BJ (cell line): ENCODE results near the gene CACNA2D3. TPM values are rescaled to one million over a fixed set of nuclear protein-coding genes. Genes with fewer than 3 reads are reported as not detected.

Experiments used
- CTCF ChIA-PET: fragments of 350-600 bp; formaldehyde crosslinking; extraction: SDS; loops from one replicate; lab custom pipeline; 2021; ENCODE audit warnings: antibody characterized with exemption, inconsistent platforms; lab: Yijun Ruan, JAX
- POLR2A ChIA-PET: fragments of 300-600 bp; sonication (Branson Sonifier 250); formaldehyde crosslinking; extraction: SDS; loops from one replicate; lab custom pipeline; 2021; ENCODE audit warnings: antibody characterized with exemption; lab: Charles Lee
- DNase-seq: peaks from one replicate; pipeline ENCODE4 v3.0.0-alpha.2; 2011; ENCODE audit warnings: low read depth
- H3K27me3 ChIP-seq: 2 replicates; pipeline ENCODE4 v1.6.0; 2011; ENCODE audit warnings: low read length; ENCODE audit not compliant: control insufficient read depth, insufficient read depth
- H3K36me3 ChIP-seq: 2 replicates; pipeline ENCODE4 v1.5.1; 2011; ENCODE audit warnings: low read length; ENCODE audit not compliant: control insufficient read depth, insufficient read depth
- H3K4me3 ChIP-seq: 2 replicates; pipeline ENCODE4 v1.5.1; 2011; ENCODE audit warnings: low read depth, mild to moderate bottlenecking, control low read depth, low read length
- polyA plus RNA-seq: library from polyadenylated mRNA; depleted of rRNA; stranded (reverse); fragments of >200 nt; gene quantifications from 2 replicates; pipeline ENCODE4 v1.2.3, GENCODE V29; 2011
- TF ChIP-seq, protein P1 (sequence below): IDR thresholded peaks from 2 replicates; pipeline ENCODE4 v1.5.1; 2011; ENCODE audit warnings: low read depth, mild to moderate bottlenecking, control low read depth, inconsistent platforms, low read length, moderate library complexity; ENCODE audit not compliant: insufficient read depth

CACNA2D3 gene
- polyA plus RNA-seq, 1 experiment, result 0.56 TPM

DNA sequence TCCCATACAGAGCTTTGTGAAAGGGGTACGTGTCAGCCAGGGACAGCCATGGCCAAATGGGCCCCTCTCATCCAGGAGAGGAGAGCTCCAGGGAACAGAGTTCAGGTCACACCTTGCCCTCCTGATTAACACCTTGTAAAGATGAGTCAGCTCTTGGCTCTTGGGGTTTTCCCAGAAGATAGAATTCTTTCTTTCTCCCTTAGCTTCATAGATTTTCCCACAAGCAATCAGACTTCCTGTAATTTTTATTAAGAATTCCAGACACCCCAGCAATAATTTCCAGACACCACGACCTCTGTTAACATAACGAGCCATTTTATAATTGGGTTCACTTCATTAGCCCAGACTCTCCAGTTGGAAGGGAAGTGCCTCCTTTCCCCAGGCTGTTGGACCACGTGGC is 719.1 kb downstream of the CACNA2D3 start:
- H3K36me3 ChIP-seq, result no peaks in the 10 kb centered on the region
- POLR2A ChIA-PET, result no interaction called here
- no peak overlapping the region for H3K4me3 ChIP-seq
- DNase-seq, result no peak
- TF ChIP-seq, protein P1, sequence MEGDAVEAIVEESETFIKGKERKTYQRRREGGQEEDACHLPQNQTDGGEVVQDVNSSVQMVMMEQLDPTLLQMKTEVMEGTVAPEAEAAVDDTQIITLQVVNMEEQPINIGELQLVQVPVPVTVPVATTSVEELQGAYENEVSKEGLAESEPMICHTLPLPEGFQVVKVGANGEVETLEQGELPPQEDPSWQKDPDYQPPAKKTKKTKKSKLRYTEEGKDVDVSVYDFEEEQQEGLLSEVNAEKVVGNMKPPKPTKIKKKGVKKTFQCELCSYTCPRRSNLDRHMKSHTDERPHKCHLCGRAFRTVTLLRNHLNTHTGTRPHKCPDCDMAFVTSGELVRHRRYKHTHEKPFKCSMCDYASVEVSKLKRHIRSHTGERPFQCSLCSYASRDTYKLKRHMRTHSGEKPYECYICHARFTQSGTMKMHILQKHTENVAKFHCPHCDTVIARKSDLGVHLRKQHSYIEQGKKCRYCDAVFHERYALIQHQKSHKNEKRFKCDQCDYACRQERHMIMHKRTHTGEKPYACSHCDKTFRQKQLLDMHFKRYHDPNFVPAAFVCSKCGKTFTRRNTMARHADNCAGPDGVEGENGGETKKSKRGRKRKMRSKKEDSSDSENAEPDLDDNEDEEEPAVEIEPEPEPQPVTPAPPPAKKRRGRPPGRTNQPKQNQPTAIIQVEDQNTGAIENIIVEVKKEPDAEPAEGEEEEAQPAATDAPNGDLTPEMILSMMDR, result no peak
- H3K27me3 ChIP-seq, result 0 out of 2 replicates have a peak, but pooled peaks cover 2% of the 10 kb centered on the region
- CTCF ChIA-PET, result interaction anchor here (0.9 to 1.5 kb wide), 3 partner anchors 10 to 339 kb away, joined by 4 to 8 read pairs (median 5); no protein-coding TSS in a partner anchor

DNA sequence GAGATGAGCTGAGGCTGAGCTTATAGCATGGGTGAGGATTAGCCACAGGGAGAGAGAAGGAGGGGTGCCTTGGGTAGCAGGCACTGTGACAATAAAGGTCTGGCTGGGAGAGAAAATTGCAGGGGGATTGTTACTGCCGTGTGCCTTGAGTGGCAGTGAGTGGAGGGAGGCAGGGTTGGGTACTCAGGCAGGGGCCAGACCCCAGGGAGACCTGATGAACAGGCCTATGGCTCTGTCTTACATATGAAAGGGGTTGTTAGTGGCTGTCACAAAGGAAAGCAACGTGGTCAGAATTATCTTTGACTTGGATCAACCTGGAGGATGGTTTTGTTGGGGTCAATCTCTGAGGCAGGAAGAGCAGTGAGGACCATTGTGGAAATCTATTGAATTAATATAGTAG is 721.0 kb downstream of the CACNA2D3 start:
- Histone ChIP-seq H3K36me3 (no peaks in the 10 kb centered on the region), H3K4me3 (no peak overlapping the region), H3K27me3 (0 out of 2 replicates have a peak, but pooled peaks cover 2% of the 10 kb centered on the region)
- TF ChIP-seq, protein P1, result no peak
- CTCF ChIA-PET, result interaction anchor here (0.9 to 1.3 kb wide), 3 partner anchors 10 to 18 kb away, joined by 3 to 5 read pairs (median 3); no protein-coding TSS in a partner anchor
- DNase-seq, result no peak
- POLR2A ChIA-PET, result interaction anchor here (0.6 kb wide), 1 partner anchor 53 kb away, joined by 3 read pairs; no protein-coding TSS in a partner anchor

GRCh38 chr3:54844211-54844610 is 721.9 kb downstream of the CACNA2D3 start:
- no peak overlapping the region for H3K4me3 ChIP-seq
- DNase-seq, result no peak
- peaks cover 2% of the 10 kb centered on the region; the same call in 1 of the 2 replicates for H3K27me3 ChIP-seq
- no peaks in the 10 kb centered on the region for H3K36me3 ChIP-seq
- TF ChIP-seq, protein P1, result no peak
- POLR2A ChIA-PET, result no interaction called here
- CTCF ChIA-PET, result interaction anchor here (0.7 to 1.4 kb wide), 3 partner anchors 9 to 185 kb away, joined by 3 to 6 read pairs (median 3); no protein-coding TSS in a partner anchor

DNA sequence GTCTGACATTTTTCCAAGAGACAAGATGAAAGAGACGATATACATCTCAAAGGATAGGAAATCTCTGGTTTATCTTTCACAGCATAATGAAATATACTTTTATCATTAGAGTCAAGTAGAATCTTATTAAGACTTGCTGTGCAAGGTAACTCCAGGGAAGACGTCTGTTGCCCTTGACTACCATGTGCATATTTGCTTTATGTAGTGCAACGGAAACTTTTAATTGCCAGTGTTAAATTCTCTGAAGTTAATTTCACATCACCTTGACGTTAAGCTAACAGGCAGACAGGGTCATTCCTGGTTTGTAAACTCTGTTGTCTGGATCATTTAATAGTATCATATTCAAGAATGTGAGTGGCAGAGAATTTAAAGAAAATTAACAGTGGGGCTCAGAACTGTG is 722.7 kb downstream of the CACNA2D3 start:
- Histone ChIP-seq H3K27me3 (peaks cover 2% of the 10 kb centered on the region; the same call in 1 of the 2 replicates), H3K36me3 (no peaks in the 10 kb centered on the region), H3K4me3 (no peak overlapping the region)
- ChIA-PET POLR2A (no interaction called here), CTCF (interaction anchor here (0.6 to 1.4 kb wide), 3 partner anchors 8 to 324 kb away, joined by 3 to 6 read pairs (median 3); no protein-coding TSS in a partner anchor)
- TF ChIP-seq, protein P1, result no peak
- no peak for DNase-seq

DNA sequence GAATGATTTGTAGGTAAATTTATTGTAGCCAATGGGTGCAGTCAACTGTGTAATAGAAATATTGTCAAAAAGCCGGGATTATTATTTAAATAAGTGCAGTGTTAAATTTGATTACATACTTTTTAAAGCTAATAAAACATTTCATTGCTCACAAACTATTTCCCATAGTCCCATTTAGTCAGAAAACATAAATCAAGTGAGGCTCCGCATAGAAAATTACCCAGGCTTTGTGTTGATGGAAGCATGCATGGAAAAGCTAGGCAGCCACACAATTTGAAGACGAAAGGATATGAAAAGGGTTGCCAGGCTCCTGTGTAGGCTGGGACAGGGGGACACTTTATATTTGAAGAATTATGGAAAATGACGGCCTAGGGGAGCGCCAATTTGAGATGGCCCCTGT is 723.2 kb downstream of the CACNA2D3 start:
- no peak for DNase-seq
- TF ChIP-seq, protein P1, result no peak
- no peak overlapping the region for H3K4me3 ChIP-seq
- H3K27me3 ChIP-seq, result peaks cover 2% of the 10 kb centered on the region; the same call in 1 of the 2 replicates
- H3K36me3 ChIP-seq, result no peaks in the 10 kb centered on the region
- POLR2A ChIA-PET, result interaction anchor here (0.7 kb wide), 1 partner anchor 125 kb away, joined by 3 read pairs; no protein-coding TSS in a partner anchor
- CTCF ChIA-PET, result interaction anchor here (0.6 to 1.4 kb wide), 4 partner anchors 7 to 324 kb away, joined by 3 to 6 read pairs (median 4); no protein-coding TSS in a partner anchor
